ENCODE data around the gene POP7.

DNA sequence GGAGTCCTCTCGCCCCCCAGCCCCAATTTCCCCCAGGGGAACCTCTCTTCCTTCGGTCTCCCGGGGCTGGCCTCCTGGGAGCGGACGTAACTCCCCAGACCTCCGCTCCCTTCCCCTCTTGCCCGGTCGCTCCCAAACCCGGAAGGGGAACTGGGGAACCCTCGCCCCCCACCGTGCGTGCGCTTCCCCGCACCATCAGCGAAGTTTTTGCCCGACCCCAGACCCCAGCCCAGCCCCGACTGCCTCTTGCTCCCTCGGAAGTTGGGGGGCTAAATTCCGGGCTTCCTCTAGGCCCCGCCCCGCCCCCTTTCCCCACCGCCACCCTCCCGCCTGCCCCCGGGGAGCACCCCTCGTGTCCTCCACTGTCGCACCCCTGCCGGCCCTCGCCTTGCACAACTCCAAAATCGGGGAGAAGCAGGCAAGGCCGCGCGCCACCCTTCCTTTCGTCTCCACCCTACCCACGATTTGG is 31.9 kb upstream of the POP7 start:
- TF ChIP-seq, protein P1, sequence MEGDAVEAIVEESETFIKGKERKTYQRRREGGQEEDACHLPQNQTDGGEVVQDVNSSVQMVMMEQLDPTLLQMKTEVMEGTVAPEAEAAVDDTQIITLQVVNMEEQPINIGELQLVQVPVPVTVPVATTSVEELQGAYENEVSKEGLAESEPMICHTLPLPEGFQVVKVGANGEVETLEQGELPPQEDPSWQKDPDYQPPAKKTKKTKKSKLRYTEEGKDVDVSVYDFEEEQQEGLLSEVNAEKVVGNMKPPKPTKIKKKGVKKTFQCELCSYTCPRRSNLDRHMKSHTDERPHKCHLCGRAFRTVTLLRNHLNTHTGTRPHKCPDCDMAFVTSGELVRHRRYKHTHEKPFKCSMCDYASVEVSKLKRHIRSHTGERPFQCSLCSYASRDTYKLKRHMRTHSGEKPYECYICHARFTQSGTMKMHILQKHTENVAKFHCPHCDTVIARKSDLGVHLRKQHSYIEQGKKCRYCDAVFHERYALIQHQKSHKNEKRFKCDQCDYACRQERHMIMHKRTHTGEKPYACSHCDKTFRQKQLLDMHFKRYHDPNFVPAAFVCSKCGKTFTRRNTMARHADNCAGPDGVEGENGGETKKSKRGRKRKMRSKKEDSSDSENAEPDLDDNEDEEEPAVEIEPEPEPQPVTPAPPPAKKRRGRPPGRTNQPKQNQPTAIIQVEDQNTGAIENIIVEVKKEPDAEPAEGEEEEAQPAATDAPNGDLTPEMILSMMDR (conservative IDR thresholded peaks at IDR 0.05; ENCODE audit: low read length): no peak
- no peak for TF ChIP-seq EZH2phosphoT487 (IDR thresholded peaks at IDR 0.05; ENCODE audit: borderline replicate concordance, low read depth, low read length)

All from OCI-LY7 (cell line).